GM19397 (cell line): ENCODE measurements around the gene GID8.

Source experiments
- ATAC-seq: cut with Tn5 transposase; IDR thresholded peaks from one replicate; pipeline ENCODE4 v1.9.1; 2021; ENCODE audit warnings: mild to moderate bottlenecking, moderate library complexity; ENCODE audit not compliant: unreplicated experiment

The GID8 gene

GRCh38 chr20:62941792-62942191 is 3.8 kb downstream of the GID8 start:
- ATAC-seq: no peak

DNA sequence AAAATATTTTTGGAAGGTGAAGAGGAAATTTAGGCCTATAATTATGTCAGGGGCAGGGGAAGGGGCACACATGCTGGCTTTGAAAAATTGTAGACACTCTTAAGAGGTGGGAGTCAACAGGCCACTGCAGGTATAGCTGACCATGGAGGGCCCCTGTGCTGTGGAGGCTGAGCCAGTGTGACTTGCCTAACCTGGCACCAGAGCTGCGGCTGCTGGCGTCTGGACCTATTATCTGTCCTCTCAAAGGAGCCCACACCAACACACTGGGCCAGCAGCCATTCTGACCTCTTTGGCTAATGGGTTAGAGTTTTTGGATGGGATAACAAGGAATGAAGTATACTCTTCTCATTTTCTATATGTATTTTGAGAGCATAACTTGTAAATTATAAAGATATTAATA is 4.5 kb downstream of the GID8 start:
- ATAC-seq: no peak

DNA sequence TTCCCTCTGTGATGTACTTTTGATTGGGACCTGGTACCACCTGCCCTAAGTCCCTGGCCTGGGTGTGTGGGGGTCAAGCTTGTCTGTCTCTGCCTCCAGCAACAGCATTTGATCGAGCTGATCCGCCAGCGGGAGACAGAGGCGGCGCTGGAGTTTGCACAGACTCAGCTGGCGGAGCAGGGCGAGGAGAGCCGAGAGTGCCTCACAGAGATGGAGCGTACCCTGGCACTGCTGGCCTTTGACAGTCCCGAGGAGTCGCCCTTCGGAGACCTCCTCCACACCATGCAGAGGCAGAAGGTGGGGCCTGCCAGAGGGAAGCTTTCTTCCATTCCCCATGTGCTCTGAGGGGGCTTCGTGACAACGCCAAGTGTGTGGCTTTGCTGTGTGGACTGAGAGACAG is 5.4 kb downstream of the GID8 start:
- ATAC-seq: no peak

DNA sequence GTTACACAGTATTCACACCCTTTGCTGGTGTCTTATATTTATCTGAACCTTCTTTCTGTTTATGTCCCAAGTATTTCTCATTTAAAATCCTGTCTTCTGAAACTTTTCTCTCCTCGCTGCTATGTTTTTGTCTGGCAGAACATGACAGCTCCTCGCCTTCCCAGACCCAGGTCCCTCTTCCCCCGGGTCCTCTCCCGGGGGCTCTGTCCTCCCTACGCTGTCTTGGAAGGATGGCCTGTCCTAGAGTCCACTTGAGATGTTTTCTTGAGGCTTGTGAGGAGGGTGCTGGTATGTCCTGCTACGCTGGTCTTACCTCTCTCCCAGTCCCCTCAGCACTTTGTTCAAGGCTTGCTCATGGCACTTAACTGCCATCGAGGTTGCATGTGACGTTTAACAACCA is 6.2 kb downstream of the GID8 start:
- no peak for ATAC-seq

GRCh38 chr20:62944746-62945145 is 6.8 kb downstream of the GID8 start:
- no peak for ATAC-seq

GRCh38 chr20:62945771-62946339 is 7.9 kb downstream of the GID8 start:
- no peak for ATAC-seq

GRCh38 chr20:62946918-62947317 is 9.0 kb downstream of the GID8 start:
- ATAC-seq: no peak

- no peak for ATAC-seq
Observed at GRCh38 chr20:62947532-62948300, 9.8 kb downstream of the GID8 start.

DNA sequence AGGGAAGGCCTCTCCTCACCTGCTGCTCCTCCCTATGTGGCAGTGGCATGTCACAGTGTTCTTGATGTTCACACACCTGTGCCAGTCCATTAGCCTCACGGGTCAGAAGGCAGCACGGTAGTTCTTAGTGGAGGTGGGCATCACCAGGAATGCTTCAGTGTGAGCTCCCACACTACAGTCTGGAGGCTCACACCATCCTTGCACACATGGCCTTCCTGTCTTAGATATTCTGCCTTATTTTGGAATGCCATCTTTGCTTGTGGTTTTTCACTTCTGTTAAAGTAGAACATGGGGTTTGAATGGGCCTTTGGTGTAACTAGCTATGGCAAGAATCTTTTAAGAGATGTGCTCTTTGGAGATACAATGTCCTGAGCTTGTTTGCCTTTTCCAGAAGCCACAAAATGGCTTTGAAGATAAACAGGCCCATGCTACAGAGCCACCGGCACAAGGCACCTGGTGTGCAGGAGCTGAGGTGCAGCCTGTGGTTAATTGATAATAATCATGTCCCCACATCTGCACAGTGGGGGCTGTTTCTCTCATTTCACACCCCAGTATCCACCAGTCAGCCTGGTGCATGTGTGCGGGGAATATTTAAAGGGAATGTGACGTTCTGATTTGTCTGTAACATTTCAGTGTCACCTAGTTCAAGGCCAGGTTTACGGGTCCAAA is 11.3 kb downstream of the GID8 start:
- ATAC-seq: no peak

DNA sequence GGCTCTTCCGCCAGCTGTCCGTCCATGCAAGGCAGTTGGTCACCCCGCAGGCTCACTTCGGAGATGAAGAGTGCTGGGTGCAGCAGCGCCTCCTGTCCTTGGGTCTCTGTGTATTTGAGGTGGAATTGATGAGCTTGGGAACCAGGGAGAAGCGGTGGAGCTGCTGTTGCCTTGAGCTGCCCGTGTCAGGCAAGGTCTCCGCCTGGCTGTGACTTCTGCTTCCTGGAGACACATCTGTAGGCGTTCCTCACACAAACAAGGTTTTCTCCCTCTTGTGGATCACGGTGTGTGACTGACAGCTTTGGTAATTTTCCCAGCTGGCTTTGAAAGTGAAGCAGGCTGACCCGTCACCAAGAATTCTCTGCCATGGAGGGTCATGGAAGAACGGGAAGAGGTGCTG is 12.0 kb downstream of the GID8 start:
- no peak for ATAC-seq

DNA sequence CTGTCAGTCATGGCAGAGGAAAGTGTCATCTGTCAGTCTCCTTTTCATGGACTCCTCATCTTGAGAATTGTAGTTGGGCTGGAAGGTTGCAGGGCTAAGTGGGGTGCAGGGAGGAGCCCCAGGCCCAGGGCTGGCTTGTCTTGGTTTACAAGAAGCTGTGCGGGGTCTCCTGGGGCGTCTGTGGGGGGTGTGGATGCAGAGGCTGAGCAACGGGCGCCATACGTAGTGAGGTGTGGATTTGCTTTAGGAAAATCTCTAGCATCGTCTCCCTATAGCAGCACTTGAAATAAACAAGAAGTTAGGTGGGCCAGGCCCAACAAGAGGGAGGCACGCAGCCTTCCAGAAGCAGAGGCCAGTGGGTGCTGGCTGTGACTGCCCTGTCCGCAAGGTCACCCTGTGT is 12.8 kb downstream of the GID8 start:
- ATAC-seq: no peak

GRCh38 chr20:62951143-62951895 is 13.4 kb downstream of the GID8 start:
- ATAC-seq: no peak

- no peak for ATAC-seq
Observed at GRCh38 chr20:62951896-62952372, 14.0 kb downstream of the GID8 start.

GRCh38 chr20:62952373-62952967 is 14.5 kb downstream of the GID8 start, which contains the start of gene SLC17A9:
Gene SLC17A9, plus strand, starts transcription at chr20:62952709. Its CDS starts 122 bp downstream, at chr20:62952831.
- ATAC-seq: peak; percentile 43

DNA sequence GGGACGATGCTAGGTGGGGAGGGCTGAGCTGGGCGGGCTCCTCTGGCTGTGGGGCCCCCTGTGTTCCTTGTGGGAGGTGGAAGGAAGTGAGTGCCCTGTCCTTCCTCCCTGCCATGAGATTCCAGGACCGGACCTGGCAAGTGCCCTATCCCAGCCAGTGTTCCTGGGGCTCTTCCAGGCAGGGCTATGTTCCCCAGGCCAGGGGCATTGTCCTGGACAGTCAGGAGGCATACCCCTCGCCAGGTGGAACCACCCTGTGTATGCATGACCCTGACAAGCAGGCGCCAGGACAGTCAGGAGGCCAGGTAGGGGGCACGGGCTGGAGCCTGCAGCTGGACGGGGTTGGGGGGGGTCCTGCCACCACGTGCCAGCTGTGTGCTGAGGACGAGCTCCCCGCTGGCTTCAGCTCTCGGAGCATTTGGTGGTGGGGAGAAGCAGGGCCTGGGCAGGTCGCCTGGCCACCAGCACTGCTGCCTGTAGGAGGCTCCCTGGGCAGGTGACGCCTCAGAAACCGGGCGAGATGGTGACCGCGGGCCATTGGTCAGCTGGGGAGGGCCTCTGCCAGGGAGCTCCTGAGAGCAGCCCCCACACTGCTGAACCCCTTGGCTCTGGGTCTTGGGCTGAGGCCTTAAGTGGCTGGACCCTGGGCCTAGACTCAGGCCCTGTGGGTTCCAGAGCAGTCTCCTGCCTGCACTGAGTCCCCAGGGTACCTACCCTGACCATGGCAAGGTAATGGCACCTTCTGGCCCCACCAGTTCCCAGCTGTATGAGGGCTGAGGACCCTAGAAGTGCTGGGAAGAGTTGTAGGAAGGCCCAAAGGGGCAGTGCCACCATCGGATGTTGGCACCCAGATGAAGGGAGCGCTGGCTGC is 15.3 kb downstream of the GID8 start:
- no peak for ATAC-seq

- ATAC-seq: peak; percentile 73
Observed at GRCh38 chr20:62953839-62954703, 16.1 kb downstream of the GID8 start.

GRCh38 chr20:62955519-62956386 is 17.8 kb downstream of the GID8 start:
- ATAC-seq: no peak
